ENCODE data around the gene PIAS4.
"Not testable (repeated sequence)": the region's sequence is repeated elsewhere in the genome, so short reads cannot be mapped to it uniquely, and the experiment has no call there.

The PIAS4 gene

GRCh38 chr19:3984908-3985642 is 22.5 kb upstream of the PIAS4 start, which contains the start of gene EEF2:
TSS of gene EEF2 (minus strand) at chr19:3985463. CDS start at chr19:3985380, 83 bp downstream.
- peak within 1 kb of the TSS; percentile 93 to 96 for H3K9ac ChIP-seq (ENCODE audit: low read length in 2 of 2)
- no peaks in the 10 kb centered on the region for H3K27me3 ChIP-seq (ENCODE audit: control insufficient read depth in 1 of 2, insufficient read depth in 2 of 2, low read length in 2 of 2)
- H3K36me3 ChIP-seq (ENCODE audit: control insufficient read depth in 2 of 2, insufficient read depth in 2 of 2, low read length in 2 of 2): peaks cover 37 to 42% of the 10 kb centered on the region in 2 donors
- peaks cover 47% of the 10 kb centered on the region for H3K4me1 ChIP-seq (ENCODE audit: control insufficient read depth, insufficient read depth, low read length)
- H3K9me3 ChIP-seq (ENCODE audit: control insufficient read depth in 2 of 2, low read length in 2 of 2): no peaks in the 10 kb centered on the region
- H3K4me3 ChIP-seq (ENCODE audit: low read length in 2 of 2): peak within 1 kb of the TSS; percentile 83 to 95
- peak within 1 kb of the TSS; percentile 94 for H3K27ac ChIP-seq (ENCODE audit: low read length)

- Histone ChIP-seq H3K27me3 (ENCODE audit: control insufficient read depth in 1 of 2, insufficient read depth in 2 of 2, low read length in 2 of 2) (no peaks in the 10 kb centered on the region), H3K36me3 (ENCODE audit: control insufficient read depth in 2 of 2, insufficient read depth in 2 of 2, low read length in 2 of 2) (peaks cover 30 to 35% of the 10 kb centered on the region in 2 donors), H3K4me1 (ENCODE audit: control insufficient read depth, insufficient read depth, low read length) (peaks cover 46% of the 10 kb centered on the region), H3K9me3 (ENCODE audit: control insufficient read depth in 2 of 2, low read length in 2 of 2) (no peaks in the 10 kb centered on the region), H3K4me3 (ENCODE audit: low read length in 2 of 2) (peak overlapping the region; percentile 83 to 95), H3K9ac (ENCODE audit: low read length in 2 of 2) (peak overlapping the region; percentile 39 to 60), H3K27ac (ENCODE audit: low read length) (peak overlapping the region; percentile 94)
These were observed 21.8 kb upstream of the PIAS4 start for GRCh38 chr19:3985643-3986259.

- H3K4me3 ChIP-seq (ENCODE audit: low read length in 2 of 2): peak overlapping the region; percentile 83 to 95
- no peaks in the 10 kb centered on the region for H3K9me3 ChIP-seq (ENCODE audit: control insufficient read depth in 2 of 2, low read length in 2 of 2)
- peaks cover 45% of the 10 kb centered on the region for H3K4me1 ChIP-seq (ENCODE audit: control insufficient read depth, insufficient read depth, low read length)
- H3K27me3 ChIP-seq (ENCODE audit: control insufficient read depth in 1 of 2, insufficient read depth in 2 of 2, low read length in 2 of 2): no peaks in the 10 kb centered on the region
- H3K27ac ChIP-seq (ENCODE audit: low read length): peak overlapping the region; percentile 94
- H3K9ac ChIP-seq (ENCODE audit: low read length in 2 of 2): peak overlapping the region in 1 of 2 donors; percentile 60
- H3K36me3 ChIP-seq (ENCODE audit: control insufficient read depth in 2 of 2, insufficient read depth in 2 of 2, low read length in 2 of 2): peaks cover 23 to 28% of the 10 kb centered on the region in 2 donors
These were observed 21.1 kb upstream of the PIAS4 start for GRCh38 chr19:3986260-3987041.

GRCh38 chr19:3987619-3988371 is 19.7 kb upstream of the PIAS4 start:
- Histone ChIP-seq H3K27ac (ENCODE audit: low read length) (no peak overlapping the region), H3K4me1 (ENCODE audit: control insufficient read depth, insufficient read depth, low read length) (peaks cover 34% of the 10 kb centered on the region), H3K36me3 (ENCODE audit: control insufficient read depth in 2 of 2, insufficient read depth in 2 of 2, low read length in 2 of 2) (peaks cover 10 to 15% of the 10 kb centered on the region in 2 donors), H3K27me3 (ENCODE audit: control insufficient read depth in 1 of 2, insufficient read depth in 2 of 2, low read length in 2 of 2) (no peaks in the 10 kb centered on the region), H3K4me3 (ENCODE audit: low read length in 2 of 2) (peak overlapping the region; percentile 42 to 55), H3K9me3 (ENCODE audit: control insufficient read depth in 2 of 2, low read length in 2 of 2) (no peaks in the 10 kb centered on the region), H3K9ac (ENCODE audit: low read length in 2 of 2) (no peak overlapping the region)

GRCh38 chr19:3990815-3991117 is 16.8 kb upstream of the PIAS4 start:
- Histone ChIP-seq H3K9me3 (ENCODE audit: control insufficient read depth in 2 of 2, low read length in 2 of 2) (no peaks in the 10 kb centered on the region), H3K27me3 (ENCODE audit: control insufficient read depth in 1 of 2, insufficient read depth in 2 of 2, low read length in 2 of 2) (no peaks in the 10 kb centered on the region), H3K4me1 (ENCODE audit: control insufficient read depth, insufficient read depth, low read length) (peaks cover 16% of the 10 kb centered on the region), H3K36me3 (ENCODE audit: control insufficient read depth in 2 of 2, insufficient read depth in 2 of 2, low read length in 2 of 2) (no peaks in the 10 kb centered on the region), H3K9ac (ENCODE audit: low read length in 2 of 2) (no peak overlapping the region), H3K4me3 (ENCODE audit: low read length in 2 of 2) (no peak overlapping the region), H3K27ac (ENCODE audit: low read length) (no peak overlapping the region)

GRCh38 chr19:3995607-3996006 is 11.9 kb upstream of the PIAS4 start:
- Histone ChIP-seq H3K9me3 (ENCODE audit: control insufficient read depth in 2 of 2, low read length in 2 of 2) (no peaks in the 10 kb centered on the region), H3K4me3 (ENCODE audit: low read length in 2 of 2) (no peak overlapping the region), H3K27ac (ENCODE audit: low read length) (no peak overlapping the region), H3K36me3 (ENCODE audit: control insufficient read depth in 2 of 2, insufficient read depth in 2 of 2, low read length in 2 of 2) (no peaks in the 10 kb centered on the region), H3K27me3 (ENCODE audit: control insufficient read depth in 1 of 2, insufficient read depth in 2 of 2, low read length in 2 of 2) (no peaks in the 10 kb centered on the region), H3K9ac (ENCODE audit: low read length in 2 of 2) (no peak overlapping the region), H3K4me1 (ENCODE audit: control insufficient read depth, insufficient read depth, low read length) (no peaks in the 10 kb centered on the region)

GRCh38 chr19:3998667-3999412 is 8.7 kb upstream of the PIAS4 start:
- H3K9me3 ChIP-seq (ENCODE audit: control insufficient read depth in 2 of 2, low read length in 2 of 2); H3K36me3 ChIP-seq (ENCODE audit: control insufficient read depth in 2 of 2, insufficient read depth in 2 of 2, low read length in 2 of 2); H3K9ac ChIP-seq (ENCODE audit: low read length in 2 of 2); H3K4me3 ChIP-seq (ENCODE audit: low read length in 2 of 2); H3K27ac ChIP-seq (ENCODE audit: low read length); H3K27me3 ChIP-seq (ENCODE audit: control insufficient read depth in 1 of 2, insufficient read depth in 2 of 2, low read length in 2 of 2); H3K4me1 ChIP-seq (ENCODE audit: control insufficient read depth, insufficient read depth, low read length): not testable (repeated sequence)

- not testable (repeated sequence) for H3K4me1 ChIP-seq (ENCODE audit: control insufficient read depth, insufficient read depth, low read length); H3K9me3 ChIP-seq (ENCODE audit: control insufficient read depth in 2 of 2, low read length in 2 of 2); H3K27ac ChIP-seq (ENCODE audit: low read length); H3K4me3 ChIP-seq (ENCODE audit: low read length in 2 of 2); H3K9ac ChIP-seq (ENCODE audit: low read length in 2 of 2); H3K27me3 ChIP-seq (ENCODE audit: control insufficient read depth in 1 of 2, insufficient read depth in 2 of 2, low read length in 2 of 2); H3K36me3 ChIP-seq (ENCODE audit: control insufficient read depth in 2 of 2, insufficient read depth in 2 of 2, low read length in 2 of 2)
These were observed 6.7 kb upstream of the PIAS4 start for GRCh38 chr19:4000798-4001197.

- H3K36me3 ChIP-seq (ENCODE audit: control insufficient read depth in 2 of 2, insufficient read depth in 2 of 2, low read length in 2 of 2); H3K27me3 ChIP-seq (ENCODE audit: control insufficient read depth in 1 of 2, insufficient read depth in 2 of 2, low read length in 2 of 2); H3K9me3 ChIP-seq (ENCODE audit: control insufficient read depth in 2 of 2, low read length in 2 of 2); H3K4me3 ChIP-seq (ENCODE audit: low read length in 2 of 2); H3K9ac ChIP-seq (ENCODE audit: low read length in 2 of 2); H3K27ac ChIP-seq (ENCODE audit: low read length): not testable (repeated sequence)
- peaks cover 30% of the 10 kb centered on the region for H3K4me1 ChIP-seq (ENCODE audit: control insufficient read depth, insufficient read depth, low read length)
These were observed 2.1 kb upstream of the PIAS4 start for GRCh38 chr19:4005436-4005835.

Measured in stomach smooth muscle (tissue), 2 donors.